SU-DHL-6 (cell line): ENCODE data around the gene MRPS14.
A peak's percentile ranks its signal among the peaks of the same experiment; 100 is the strongest.

Source experiments
- H2AFZ ChIP-seq: fragments of 200-600 bp; sonication (generic); 2 replicates; pipeline ENCODE4 v1.6.1; 2014; ENCODE audit warnings: low read depth, mild to moderate bottlenecking, moderate library complexity, mixed read lengths, antibody characterized with exemption, low read length; ENCODE audit not compliant: severe bottlenecking
- H3F3A ChIP-seq: fragments of 200-600 bp; shearing (Covaris generic); 2 replicates; pipeline ENCODE4 v1.6.0; 2016; ENCODE audit warnings: antibody characterized with exemption, mild to moderate bottlenecking; ENCODE audit not compliant: insufficient read depth
- H3K27ac ChIP-seq: fragments of 200-600 bp; sonication (generic); 2 replicates; pipeline ENCODE4 v1.5.1; 2016; ENCODE audit warnings: low read depth, mild to moderate bottlenecking, low read length, moderate library complexity, mixed read lengths
- H3K27me3 ChIP-seq: fragments of 200-600 bp; sonication (generic), shearing (Covaris generic); 2 replicates; pipeline ENCODE4 v1.6.0; 2014; ENCODE audit warnings: mild to moderate bottlenecking, low read length
- H3K36me3 ChIP-seq: fragments of 200-600 bp; sonication (generic); 2 replicates; pipeline ENCODE4 v1.6.1; 2014; ENCODE audit warnings: mild to moderate bottlenecking, low read length, mixed read lengths
- H3K4me2 ChIP-seq: fragments of 300-600, 200-600 bp; shearing (Covaris generic), sonication (generic); 2 replicates; pipeline ENCODE4 v1.6.0; 2014; ENCODE audit warnings: low read length, low read depth, mild to moderate bottlenecking; ENCODE audit not compliant: poor library complexity, severe bottlenecking
- H3K4me3 ChIP-seq: fragments of 200-600 bp; sonication (generic); 2 replicates; pipeline ENCODE4 v1.5.1; 2014; ENCODE audit warnings: antibody characterized with exemption, low read length, mild to moderate bottlenecking, mixed read lengths; ENCODE audit not compliant: insufficient read depth, poor library complexity, severe bottlenecking
- H3K79me2 ChIP-seq: fragments of 200-600 bp; sonication (generic); 2 replicates; pipeline ENCODE4 v1.6.1; 2014; ENCODE audit warnings: mild to moderate bottlenecking, low read length, moderate library complexity; ENCODE audit not compliant: insufficient read depth
- H3K9ac ChIP-seq: fragments of 200-600 bp; sonication (generic); 2 replicates; pipeline ENCODE4 v1.7.0; 2014; ENCODE audit warnings: mild to moderate bottlenecking, low read length
- H3K9me2 ChIP-seq: fragments of 200-600 bp; sonication (generic); replicated peaks from 2 replicates; pipeline ENCODE4 v1.6.1; 2014; ENCODE audit warnings: low read length; ENCODE audit not compliant: insufficient read depth
- H3K9me3 ChIP-seq: fragments of 200-600 bp; sonication (generic); 2 replicates; pipeline ENCODE4 v1.6.1; 2014; ENCODE audit warnings: low read length, mixed read lengths; ENCODE audit not compliant: insufficient read depth
- H4K20me1 ChIP-seq: fragments of 200-600 bp; sonication (generic); 2 replicates; pipeline ENCODE4 v1.6.1; 2014; ENCODE audit warnings: low read depth, mild to moderate bottlenecking, antibody characterized with exemption, low read length, moderate library complexity, mixed read lengths
- EZH2phosphoT487 ChIP-seq: fragments of 200-600 bp; sonication (generic), shearing (Covaris generic); conservative IDR thresholded peaks from 2 replicates; pipeline ENCODE4 v1.6.1; 2018; ENCODE audit warnings: mild to moderate bottlenecking, antibody characterized with exemption, low read length, moderate library complexity, mixed read lengths
- TF ChIP-seq, protein P1 (sequence below): fragments of 200-600 bp; sonication (generic); IDR thresholded peaks from one replicate; pipeline ENCODE4 v1.5.1; 2017; ENCODE audit warnings: antibody characterized with exemption, mild to moderate bottlenecking, low read length, moderate library complexity; ENCODE audit not compliant: insufficient read depth, poor library complexity, severe bottlenecking

Gene MRPS14

GRCh38 chr1:174990382-174990999 lies 32.7 kb downstream of the MRPS14 start:
- Histone ChIP-seq H3K27me3 (no peaks in the 10 kb centered on the region), H3K36me3 (peaks cover 20% of the 10 kb centered on the region; the same call in 1 of the 2 replicates), H3K79me2 (no peaks in the 10 kb centered on the region), H3K9ac (no peak overlapping the region), H3F3A (peaks cover 22% of the 10 kb centered on the region), H3K9me2 (no peaks in the 10 kb centered on the region), H2AFZ (no peak overlapping the region), H3K4me3 (no peak overlapping the region), H3K27ac (peak overlapping the region; percentile 20; the same call in 1 of the 2 replicates), H4K20me1 (no peaks in the 10 kb centered on the region), H3K9me3 (no peaks in the 10 kb centered on the region), H3K4me2 (peak overlapping the region; percentile 44)
- TF ChIP-seq, protein P1, sequence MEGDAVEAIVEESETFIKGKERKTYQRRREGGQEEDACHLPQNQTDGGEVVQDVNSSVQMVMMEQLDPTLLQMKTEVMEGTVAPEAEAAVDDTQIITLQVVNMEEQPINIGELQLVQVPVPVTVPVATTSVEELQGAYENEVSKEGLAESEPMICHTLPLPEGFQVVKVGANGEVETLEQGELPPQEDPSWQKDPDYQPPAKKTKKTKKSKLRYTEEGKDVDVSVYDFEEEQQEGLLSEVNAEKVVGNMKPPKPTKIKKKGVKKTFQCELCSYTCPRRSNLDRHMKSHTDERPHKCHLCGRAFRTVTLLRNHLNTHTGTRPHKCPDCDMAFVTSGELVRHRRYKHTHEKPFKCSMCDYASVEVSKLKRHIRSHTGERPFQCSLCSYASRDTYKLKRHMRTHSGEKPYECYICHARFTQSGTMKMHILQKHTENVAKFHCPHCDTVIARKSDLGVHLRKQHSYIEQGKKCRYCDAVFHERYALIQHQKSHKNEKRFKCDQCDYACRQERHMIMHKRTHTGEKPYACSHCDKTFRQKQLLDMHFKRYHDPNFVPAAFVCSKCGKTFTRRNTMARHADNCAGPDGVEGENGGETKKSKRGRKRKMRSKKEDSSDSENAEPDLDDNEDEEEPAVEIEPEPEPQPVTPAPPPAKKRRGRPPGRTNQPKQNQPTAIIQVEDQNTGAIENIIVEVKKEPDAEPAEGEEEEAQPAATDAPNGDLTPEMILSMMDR = no peak
- no peak for TF ChIP-seq EZH2phosphoT487

DNA sequence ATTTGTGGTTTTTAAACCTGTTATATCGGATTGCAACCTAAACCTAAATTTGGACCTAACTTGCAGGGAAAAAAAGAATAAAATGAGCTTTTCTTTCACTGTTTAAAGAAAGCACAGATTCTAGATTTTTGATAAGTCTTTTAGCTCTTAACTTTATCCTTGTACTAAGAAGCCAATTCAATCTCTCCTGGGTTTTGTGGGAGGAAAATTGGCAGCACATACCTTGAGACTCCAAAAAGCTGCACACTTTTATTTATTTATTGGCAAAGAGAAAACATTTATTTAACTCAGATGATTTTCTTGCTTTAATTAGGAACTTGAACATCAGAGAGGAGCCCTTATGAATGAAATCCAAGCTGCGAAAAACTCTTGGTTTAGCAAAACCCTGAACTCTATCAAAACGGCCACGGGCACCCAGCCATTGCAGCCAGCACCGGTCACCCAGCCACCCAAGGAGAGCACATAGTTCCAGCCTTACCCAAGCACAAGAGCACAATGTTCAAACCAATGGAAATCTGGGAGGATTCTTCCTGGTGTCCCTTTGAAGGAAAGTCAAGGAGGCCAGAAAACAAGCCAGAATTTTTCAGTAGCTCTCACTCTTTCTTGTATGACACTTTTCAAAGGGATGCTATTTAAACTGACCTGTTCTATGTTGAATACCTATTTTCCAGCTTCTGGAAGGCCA lies 33.5 kb downstream of the MRPS14 start:
- Histone ChIP-seq H3K27ac (no peak overlapping the region), H3K4me2 (peak overlapping the region; percentile 44)
- no peak for TF ChIP-seq EZH2phosphoT487
- TF ChIP-seq, protein P1 = no peak

DNA sequence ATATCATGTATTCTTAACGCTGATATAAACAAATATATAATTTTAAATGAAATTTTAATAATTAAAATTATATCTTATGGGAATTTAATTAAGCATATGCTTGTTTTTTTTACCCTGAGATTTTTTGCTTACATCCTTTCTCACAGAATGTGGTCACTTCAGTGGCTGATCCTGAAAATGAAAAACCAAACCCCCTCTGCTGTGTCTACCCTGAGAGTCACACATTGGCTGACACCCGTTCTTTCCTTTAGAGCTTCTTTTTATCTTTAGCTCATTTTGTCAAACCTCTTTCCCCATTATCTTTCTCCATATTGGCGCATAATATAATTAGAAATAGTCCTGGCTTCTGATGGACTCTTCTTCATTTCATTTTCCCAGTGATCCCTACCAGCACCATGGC lies 34.2 kb downstream of the MRPS14 start:
- Histone ChIP-seq H3K4me2 (no peak overlapping the region), H3K9me2 (no peaks in the 10 kb centered on the region), H2AFZ (no peak overlapping the region), H3K27ac (no peak overlapping the region), H4K20me1 (no peaks in the 10 kb centered on the region), H3K9ac (no peak overlapping the region), H3K9me3 (no peaks in the 10 kb centered on the region), H3K4me3 (no peak overlapping the region), H3K27me3 (no peaks in the 10 kb centered on the region), H3K79me2 (no peaks in the 10 kb centered on the region), H3F3A (peaks cover 15% of the 10 kb centered on the region), H3K36me3 (peaks cover 20% of the 10 kb centered on the region; the same call in 1 of the 2 replicates)
- TF ChIP-seq EZH2phosphoT487 = no peak
- TF ChIP-seq, protein P1 = no peak

More for the DNA sequence above, 33.5 kb downstream of the MRPS14 start:
- Histone ChIP-seq H3K9ac (no peak overlapping the region), H3K79me2 (no peaks in the 10 kb centered on the region), H3K36me3 (peaks cover 20% of the 10 kb centered on the region; the same call in 1 of the 2 replicates), H3K4me3 (no peak overlapping the region), H3K9me3 (no peaks in the 10 kb centered on the region), H3K9me2 (no peaks in the 10 kb centered on the region), H2AFZ (no peak overlapping the region), H4K20me1 (no peaks in the 10 kb centered on the region), H3F3A (peaks cover 16% of the 10 kb centered on the region), H3K27me3 (no peaks in the 10 kb centered on the region)
